Mesenchymal stem cell (in vitro differentiated cells and primary cell): ENCODE data around the gene FAM168A.

ENCODE experiments used
- DNase-seq: peaks from one replicate; pipeline ENCODE4 v3.0.0-alpha.2; 2013
- H2AFZ ChIP-seq: one replicate; pipeline ENCODE4 v1.6.1; 2013; ENCODE audit warnings: low read depth, mild to moderate bottlenecking, control low read depth, inconsistent platforms, low read length, moderate library complexity
- H2AK5ac ChIP-seq: 2 replicates; pipeline ENCODE4 v1.6.1; 2013; ENCODE audit warnings: low read length, moderate library complexity, mild to moderate bottlenecking, inconsistent platforms; ENCODE audit not compliant: severe bottlenecking
- H2BK120ac ChIP-seq: one replicate; pipeline ENCODE4 v1.6.1; 2013; ENCODE audit warnings: low read depth, mild to moderate bottlenecking, inconsistent platforms, low read length, moderate library complexity
- H2BK12ac ChIP-seq, 2 experiments: one replicate each; pipeline ENCODE4 v1.6.1; 2013; ENCODE audit warnings: inconsistent platforms in 2 of 2, low read length in 2 of 2, mild to moderate bottlenecking in 2 of 2, moderate library complexity in 2 of 2, control low read depth in 1 of 2
- H2BK15ac ChIP-seq: one replicate; pipeline ENCODE4 v1.6.1; 2013; ENCODE audit warnings: mild to moderate bottlenecking, low read depth, inconsistent platforms; ENCODE audit not compliant: poor library complexity, severe bottlenecking
- H2BK5ac ChIP-seq: 2 replicates; pipeline ENCODE4 v1.6.1; 2013; ENCODE audit warnings: low read depth, mild to moderate bottlenecking, low read length, control low read depth, inconsistent platforms; ENCODE audit not compliant: poor library complexity, severe bottlenecking
- H3K14ac ChIP-seq, 2 experiments: one replicate each; pipeline ENCODE4 v1.6.1; 2013; ENCODE audit warnings: inconsistent platforms in 2 of 2, low read length in 2 of 2, control low read depth in 1 of 2, mild to moderate bottlenecking in 1 of 2, moderate library complexity in 1 of 2
- H3K18ac ChIP-seq, 2 experiments: one replicate each; pipeline ENCODE4 v1.6.1; 2013; ENCODE audit warnings: inconsistent platforms in 2 of 2, low read length in 2 of 2, control low read depth in 1 of 2, low read depth in 1 of 2, mild to moderate bottlenecking in 1 of 2
- H3K23ac ChIP-seq, 2 experiments: one replicate each; pipeline ENCODE4 v1.6.1; 2013; ENCODE audit warnings: inconsistent platforms in 2 of 2, low read length in 2 of 2, mild to moderate bottlenecking in 2 of 2, moderate library complexity in 2 of 2, control low read depth in 1 of 2
- H3K27ac ChIP-seq: 2 replicates; pipeline ENCODE4 v1.5.1; 2013; ENCODE audit warnings: mild to moderate bottlenecking, moderate library complexity, low read length, control low read depth, inconsistent platforms; ENCODE audit not compliant: poor library complexity, severe bottlenecking
- H3K27me3 ChIP-seq, 2 experiments: 2 replicates each; pipeline versions ENCODE4 v1.6.1 to v1.7.0; 2013; ENCODE audit warnings: low read length in 2 of 2, mild to moderate bottlenecking in 2 of 2, moderate library complexity in 2 of 2, control low read depth in 1 of 2, inconsistent platforms in 1 of 2; ENCODE audit not compliant: control insufficient read depth in 1 of 2, insufficient read depth in 1 of 2
- H3K36me3 ChIP-seq, 2 experiments: 2 replicates each; pipeline versions ENCODE4 v1.6.1 to v1.7.0; 2013; ENCODE audit warnings: low read length in 2 of 2, control low read depth in 1 of 2, inconsistent platforms in 1 of 2, low read depth in 1 of 2, mild to moderate bottlenecking in 1 of 2; ENCODE audit not compliant: insufficient read depth in 2 of 2, control insufficient read depth in 1 of 2
- H3K4ac ChIP-seq, 2 experiments: one replicate each; pipeline ENCODE4 v1.6.1; 2013; ENCODE audit warnings: inconsistent platforms in 2 of 2, low read length in 2 of 2, mild to moderate bottlenecking in 2 of 2, moderate library complexity in 2 of 2, control low read depth in 1 of 2, low read depth in 1 of 2
- H3K4me1 ChIP-seq: 2 replicates; pipeline ENCODE4 v1.6.1; 2013; ENCODE audit warnings: low read depth, low read length, control low read depth; ENCODE audit not compliant: control insufficient read depth, insufficient read depth
- H3K4me2 ChIP-seq: 2 replicates; pipeline ENCODE4 v1.6.1; 2013; ENCODE audit warnings: low read length, mild to moderate bottlenecking, inconsistent platforms; ENCODE audit not compliant: poor library complexity, severe bottlenecking
- H3K4me3 ChIP-seq, 2 experiments: 2 replicates each; pipeline versions ENCODE4 v1.5.1 to v1.7.0; 2013; ENCODE audit warnings: low read length in 2 of 2, mild to moderate bottlenecking in 2 of 2, control low read depth in 1 of 2, low read depth in 1 of 2; ENCODE audit not compliant: insufficient read depth in 1 of 2
- H3K79me1 ChIP-seq: replicated peaks from 2 replicates; pipeline ENCODE4 v1.6.1; 2013; ENCODE audit warnings: mild to moderate bottlenecking, control low read depth, low read length, inconsistent platforms; ENCODE audit not compliant: poor library complexity, severe bottlenecking
- H3K9ac ChIP-seq: 2 replicates; pipeline ENCODE4 v1.7.0; 2013; ENCODE audit warnings: mild to moderate bottlenecking, low read length, moderate library complexity
- H3K9me3 ChIP-seq: 2 replicates; pipeline ENCODE4 v1.7.0; 2013; ENCODE audit warnings: mild to moderate bottlenecking, low read length; ENCODE audit not compliant: control insufficient read depth
- H4K8ac ChIP-seq: one replicate; pipeline ENCODE4 v1.6.1; 2013; ENCODE audit warnings: inconsistent platforms, mild to moderate bottlenecking, low read length, moderate library complexity
- H4K91ac ChIP-seq: one replicate; pipeline ENCODE4 v1.6.1; 2013; ENCODE audit warnings: mild to moderate bottlenecking, low read length, inconsistent platforms
- WGBS: methylation state at CpG from one replicate; pipeline ENCODE4 v1.1.7; 2013; ENCODE audit warnings: mixed read lengths; 5-methylcytosine and 5-hydroxymethylcytosine counted together

The FAM168A gene

GRCh38 chr11:73453562-73453961 lies 144.3 kb downstream of the FAM168A start:
- no peak overlapping the region for H3K27ac ChIP-seq
- no peaks in the 10 kb centered on the region for H3K9me3 ChIP-seq
- peak; percentile 9 for DNase-seq
- H2BK120ac ChIP-seq, result no peak overlapping the region
- H2AFZ ChIP-seq, result no peak overlapping the region
- WGBS, result 80% methylated on average over 2 of the region's 4 CpGs
- H3K36me3 ChIP-seq, result no peaks in the 10 kb centered on the region
- H2BK15ac ChIP-seq, result no peak overlapping the region
- no peak overlapping the region for H3K4me3 ChIP-seq
- no peak overlapping the region for H4K91ac ChIP-seq
- no peak overlapping the region for H3K4me2 ChIP-seq
- H2BK12ac ChIP-seq, result no peak overlapping the region
- no peak overlapping the region for H3K18ac ChIP-seq
- H3K27me3 ChIP-seq, result no peaks in the 10 kb centered on the region
- H4K8ac ChIP-seq, result no peak overlapping the region
- H3K9ac ChIP-seq, result no peak overlapping the region
- H2BK5ac ChIP-seq, result no peak overlapping the region
- H3K4ac ChIP-seq, result no peak overlapping the region
- no peak overlapping the region for H2AK5ac ChIP-seq
- peaks cover 21% of the 10 kb centered on the region for H3K79me1 ChIP-seq
- no peak overlapping the region for H3K23ac ChIP-seq
- H3K14ac ChIP-seq, result no peak overlapping the region
- H3K4me1 ChIP-seq, result no peaks in the 10 kb centered on the region

DNA sequence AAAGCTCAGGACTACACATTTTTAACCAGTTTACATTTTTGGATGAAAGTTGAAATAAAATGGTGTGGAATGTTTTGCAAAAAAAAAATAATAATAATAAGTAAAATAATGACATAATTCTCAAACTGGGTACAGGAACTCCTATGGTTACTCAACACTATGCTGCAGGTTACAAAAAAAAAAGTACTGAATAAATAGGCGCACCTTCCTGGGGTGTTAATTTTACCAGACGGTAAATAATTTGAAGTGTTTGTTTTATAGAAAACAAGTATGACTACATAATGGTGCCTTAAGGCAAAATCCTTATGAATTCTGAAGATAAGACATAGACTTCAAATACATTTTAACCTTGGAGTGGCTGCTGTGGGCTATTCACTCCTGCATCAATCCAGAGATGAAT lies 145.2 kb downstream of the FAM168A start:
- Histone ChIP-seq H2AK5ac (no peak overlapping the region), H3K23ac (no peak overlapping the region), H3K4me2 (no peak overlapping the region), H2BK12ac (no peak overlapping the region), H3K79me1 (peaks cover 24% of the 10 kb centered on the region), H2BK5ac (no peak overlapping the region), H3K4me3 (no peak overlapping the region), H3K9me3 (no peaks in the 10 kb centered on the region), H3K18ac (no peak overlapping the region), H4K8ac (no peak overlapping the region), H3K36me3 (no peaks in the 10 kb centered on the region), H2BK120ac (no peak overlapping the region), H2AFZ (no peak overlapping the region), H3K4me1 (no peaks in the 10 kb centered on the region), H3K4ac (no peak overlapping the region), H2BK15ac (no peak overlapping the region), H3K9ac (no peak overlapping the region), H3K27ac (no peak overlapping the region), H4K91ac (no peak overlapping the region), H3K14ac (no peak overlapping the region), H3K27me3 (no peaks in the 10 kb centered on the region)
- 100% methylated on average over 2 of the region's 2 CpGs for WGBS
- no peak for DNase-seq

- Histone ChIP-seq H3K14ac (no peak overlapping the region), H3K23ac (no peak overlapping the region), H2BK120ac (no peak overlapping the region), H3K9ac (no peak overlapping the region), H3K27me3 (no peaks in the 10 kb centered on the region), H3K4me2 (no peak overlapping the region), H3K79me1 (peaks cover 22% of the 10 kb centered on the region), H4K8ac (no peak overlapping the region), H2BK5ac (no peak overlapping the region), H2AK5ac (no peak overlapping the region), H3K4me1 (no peaks in the 10 kb centered on the region), H3K27ac (no peak overlapping the region), H3K4ac (no peak overlapping the region), H3K36me3 (no peaks in the 10 kb centered on the region), H2AFZ (no peak overlapping the region), H3K9me3 (no peaks in the 10 kb centered on the region), H2BK15ac (no peak overlapping the region), H4K91ac (no peak overlapping the region), H2BK12ac (no peak overlapping the region), H3K18ac (no peak overlapping the region), H3K4me3 (no peak overlapping the region)
- no peak for DNase-seq
Observed at GRCh38 chr11:73451896-73452295, 146.0 kb downstream of the FAM168A start.

GRCh38 chr11:73446766-73447165 lies 151.1 kb downstream of the FAM168A start:
- Histone ChIP-seq H3K4me2 (no peak overlapping the region), H2BK120ac (no peak overlapping the region), H2BK15ac (no peak overlapping the region), H3K79me1 (peaks cover 16% of the 10 kb centered on the region), H3K27ac (no peak overlapping the region), H3K27me3 (no peaks in the 10 kb centered on the region), H2BK12ac (no peak overlapping the region), H3K9ac (no peak overlapping the region), H4K91ac (no peak overlapping the region), H3K36me3 (no peaks in the 10 kb centered on the region), H3K14ac (no peak overlapping the region), H2AFZ (no peak overlapping the region), H3K4me3 (no peak overlapping the region), H4K8ac (no peak overlapping the region), H3K9me3 (no peaks in the 10 kb centered on the region), H3K23ac (no peak overlapping the region), H2AK5ac (no peak overlapping the region), H3K4ac (no peak overlapping the region), H3K4me1 (no peaks in the 10 kb centered on the region), H3K18ac (no peak overlapping the region), H2BK5ac (no peak overlapping the region)
- 95% methylated on average over 2 of the region's 2 CpGs for WGBS
- DNase-seq, result no peak
